HEK293T (cell line): ENCODE results near the gene CTNNA3.
"Not testable (repeated sequence)": the region's sequence is repeated elsewhere in the genome, so short reads cannot be mapped to it uniquely, and the experiment has no call there.

Source experiments
- CTCF ChIA-PET: fragments of 350-600 bp; formaldehyde crosslinking; extraction: SDS; loops from one replicate; lab custom pipeline; 2021; ENCODE audit warnings: antibody characterized with exemption, inconsistent platforms; lab: Yijun Ruan, JAX
- POLR2A ChIA-PET: fragments of 350-600 bp; formaldehyde crosslinking; extraction: SDS; loops from one replicate; lab custom pipeline; 2020; ENCODE audit warnings: antibody characterized with exemption, inconsistent platforms; lab: Yijun Ruan, JAX
- DNase-seq: peaks from one replicate; pipeline ENCODE4 v3.0.0; 2012; ENCODE audit warnings: mixed read lengths; ENCODE audit errors: extremely low spot score
- ARNT ChIP-seq: fragments of 450-650 bp; IDR thresholded peaks from 2 replicates; pipeline ENCODE4 v1.6.1; 2017; ENCODE audit warnings: mild to moderate bottlenecking
- BHLHE40 ChIP-seq: fragments of 450-650 bp; IDR thresholded peaks from 2 replicates; pipeline ENCODE4 v1.6.1; 2016; ENCODE audit warnings: mild to moderate bottlenecking, moderate library complexity, borderline replicate concordance
- CTBP1 ChIP-seq: fragments of 450-650 bp; IDR thresholded peaks from 2 replicates; pipeline ENCODE4 v1.6.1; 2016; ENCODE audit warnings: borderline replicate concordance
- ELF4 ChIP-seq: fragments of 450-650 bp; IDR thresholded peaks from 2 replicates; pipeline ENCODE4 v1.6.1; 2017; ENCODE audit warnings: antibody characterized with exemption
- FOXA1 ChIP-seq: fragments of 450-650 bp; IDR thresholded peaks from 2 replicates; pipeline ENCODE4 v1.6.1; 2016; ENCODE audit warnings: mild to moderate bottlenecking
- FOXK2 ChIP-seq: fragments of 450-650 bp; IDR thresholded peaks from 2 replicates; pipeline ENCODE4 v1.6.1; 2016; ENCODE audit warnings: mild to moderate bottlenecking
- FOXM1 ChIP-seq: fragments of 450-650 bp; IDR thresholded peaks from 2 replicates; pipeline ENCODE4 v1.6.1; 2017; ENCODE audit warnings: mild to moderate bottlenecking, borderline replicate concordance
- HDGF ChIP-seq: fragments of 450-650 bp; IDR thresholded peaks from 2 replicates; pipeline ENCODE4 v1.6.1; 2017; ENCODE audit warnings: antibody characterized with exemption, borderline replicate concordance
- L3MBTL2 ChIP-seq: fragments of 450-650 bp; conservative IDR thresholded peaks from 2 replicates; pipeline ENCODE4 v1.6.1; 2016; ENCODE audit warnings: mild to moderate bottlenecking
- LEF1 ChIP-seq: fragments of 450-650 bp; IDR thresholded peaks from 2 replicates; pipeline ENCODE4 v1.6.1; 2017; ENCODE audit warnings: mild to moderate bottlenecking, borderline replicate concordance
- NFRKB ChIP-seq: fragments of 450-650 bp; IDR thresholded peaks from 2 replicates; pipeline ENCODE4 v1.6.1; 2016; ENCODE audit warnings: mild to moderate bottlenecking, moderate library complexity
- PKNOX1 ChIP-seq: fragments of 450-650 bp; IDR thresholded peaks from 2 replicates; pipeline ENCODE4 v1.6.1; 2016
- SP1 ChIP-seq: fragments of 450-650 bp; IDR thresholded peaks from 2 replicates; pipeline ENCODE4 v1.6.1; 2017
- SUZ12 ChIP-seq: fragments of 450-650 bp; IDR thresholded peaks from 2 replicates; pipeline ENCODE4 v1.6.1; 2016; ENCODE audit warnings: mild to moderate bottlenecking
- TARDBP ChIP-seq: fragments of 450-650 bp; IDR thresholded peaks from 2 replicates; pipeline ENCODE4 v1.6.1; 2016
- ZNF384 ChIP-seq: fragments of 450-650 bp; IDR thresholded peaks from 2 replicates; pipeline ENCODE4 v1.6.1; 2016

Gene CTNNA3

GRCh38 chr10:67696029-67696428 lies at the start of gene CTNNA3:
Gene CTNNA3, minus strand, starts transcription at chr10:67696195.
- ChIA-PET CTCF (interaction anchor here (2.9 kb wide), 1 partner anchor 84 kb away, joined by 20 read pairs; no protein-coding TSS in a partner anchor), POLR2A (no interaction called here)
- DNase-seq: no peak
- TF ChIP-seq L3MBTL2 (no peak), FOXA1 (no peak), TARDBP (no peak), FOXM1 (no peak), FOXK2 (no peak), HDGF (no peak), CTBP1 (no peak), NFRKB (no peak)

- ChIA-PET POLR2A (no interaction called here), CTCF (no interaction called here)
- DNase-seq: no peak
- no peak for TF ChIP-seq CTBP1
- no peak for TF ChIP-seq NFRKB
- no peak for TF ChIP-seq HDGF
- no peak for TF ChIP-seq TARDBP
- no peak for TF ChIP-seq FOXA1
Observed at GRCh38 chr10:67735430-67735829, 39.4 kb upstream of the CTNNA3 start.

- TF ChIP-seq HDGF: no peak
- no peak for TF ChIP-seq SUZ12
- TF ChIP-seq LEF1: no peak
- no peak for TF ChIP-seq ARNT
- TF ChIP-seq SP1: no peak
- no peak for TF ChIP-seq FOXA1
- TF ChIP-seq TARDBP: no peak
- no peak for TF ChIP-seq ZNF384
- TF ChIP-seq FOXK2: no peak
- TF ChIP-seq BHLHE40: no peak
- TF ChIP-seq FOXM1: no peak
- no peak for TF ChIP-seq L3MBTL2
- TF ChIP-seq ELF4: no peak
- no peak for TF ChIP-seq NFRKB
- TF ChIP-seq PKNOX1: no peak
- TF ChIP-seq CTBP1: no peak
- ChIA-PET POLR2A (no interaction called here), CTCF (no interaction called here)
- no peak for DNase-seq
Observed at GRCh38 chr10:67733511-67733910, 37.5 kb upstream of the CTNNA3 start.

- ChIA-PET POLR2A (no interaction called here), CTCF (no interaction called here)
- TF ChIP-seq FOXK2 (no peak), SUZ12 (no peak), CTBP1 (no peak), ARNT (no peak), TARDBP (no peak), BHLHE40 (no peak), NFRKB (no peak), FOXA1 (no peak), LEF1 (no peak), FOXM1 (no peak), PKNOX1 (no peak), ZNF384 (no peak), SP1 (no peak), ELF4 (no peak), HDGF (no peak), L3MBTL2 (no peak)
- DNase-seq: no peak
Observed at GRCh38 chr10:67725567-67725966, 29.6 kb upstream of the CTNNA3 start.

GRCh38 chr10:67723601-67724000 lies 27.6 kb upstream of the CTNNA3 start:
- ChIA-PET POLR2A (no interaction called here), CTCF (interaction anchor here (0.9 kb wide), 1 partner anchor 26 kb away, joined by 3 read pairs; no protein-coding TSS in a partner anchor)
- no peak for TF ChIP-seq BHLHE40
- TF ChIP-seq LEF1: no peak
- TF ChIP-seq FOXK2: no peak
- TF ChIP-seq ELF4: no peak
- TF ChIP-seq ZNF384: no peak
- TF ChIP-seq PKNOX1: no peak
- no peak for TF ChIP-seq L3MBTL2
- TF ChIP-seq SP1: no peak
- TF ChIP-seq FOXM1: no peak
- no peak for TF ChIP-seq SUZ12
- no peak for TF ChIP-seq FOXA1
- no peak for TF ChIP-seq ARNT
- no peak for TF ChIP-seq HDGF
- no peak for DNase-seq

- CTCF ChIA-PET: interaction anchor here (0.7 kb wide), 1 partner anchor 48 kb away, joined by 4 read pairs; no protein-coding TSS in a partner anchor
- DNase-seq: no peak
Observed at GRCh38 chr10:67722113-67722512, 26.1 kb upstream of the CTNNA3 start.

GRCh38 chr10:67716455-67716854 lies 20.5 kb upstream of the CTNNA3 start:
- POLR2A ChIA-PET, CTCF ChIA-PET, DNase-seq: not testable (repeated sequence)

More at GRCh38 chr10:67722113-67722512, 26.1 kb upstream of the CTNNA3 start:
- POLR2A ChIA-PET: interaction anchor here (0.6 kb wide), 1 partner anchor 1600 kb away, joined by 3 read pairs; no protein-coding TSS in a partner anchor
- TF ChIP-seq FOXK2 (no peak), L3MBTL2 (no peak), NFRKB (no peak), CTBP1 (no peak), ZNF384 (no peak), FOXA1 (no peak), SUZ12 (no peak), PKNOX1 (no peak), LEF1 (no peak)
